ENCODE results near the gene AFAP1L1.

GRCh38 chr5:149256451-149256850 is 15.2 kb upstream of the AFAP1L1 start:
- TF ChIP-seq ARNTL (CRISPR knock-in tag; IDR thresholded peaks at IDR 0.05; ENCODE audit: borderline replicate concordance, low read depth) (no peak), BACH2 (CRISPR knock-in tag; IDR thresholded peaks at IDR 0.05; ENCODE audit: borderline replicate concordance) (no peak), POU6F1 (CRISPR knock-in tag; IDR thresholded peaks at IDR 0.05; ENCODE audit: borderline replicate concordance, low read depth) (no peak), CSDC2 (CRISPR knock-in tag; IDR thresholded peaks at IDR 0.05) (no peak), ZC3H10 (CRISPR knock-in tag; IDR thresholded peaks at IDR 0.05) (no peak), TOX (CRISPR knock-in tag; IDR thresholded peaks at IDR 0.05; ENCODE audit: borderline replicate concordance) (no peak), RARB (CRISPR knock-in tag; IDR thresholded peaks at IDR 0.05) (no peak), SNAI2 (CRISPR knock-in tag; IDR thresholded peaks at IDR 0.05) (no peak), GLIS3 (CRISPR knock-in tag; IDR thresholded peaks at IDR 0.05) (no peak), CREB5 (CRISPR knock-in tag; IDR thresholded peaks at IDR 0.05; ENCODE audit: low read depth) (no peak)
